CD4-positive, alpha-beta T cell treated with Interleukin-17A for 1 hour (primary cell): ENCODE results near the gene RPL18.
"Not testable (repeated sequence)": the region's sequence is repeated elsewhere in the genome, so short reads cannot be mapped to it uniquely, and the experiment has no call there.

Experiments used
- DNase-seq: peaks from one replicate; pipeline ENCODE4 v3.0.0-alpha.2; 2020

Gene RPL18

DNA sequence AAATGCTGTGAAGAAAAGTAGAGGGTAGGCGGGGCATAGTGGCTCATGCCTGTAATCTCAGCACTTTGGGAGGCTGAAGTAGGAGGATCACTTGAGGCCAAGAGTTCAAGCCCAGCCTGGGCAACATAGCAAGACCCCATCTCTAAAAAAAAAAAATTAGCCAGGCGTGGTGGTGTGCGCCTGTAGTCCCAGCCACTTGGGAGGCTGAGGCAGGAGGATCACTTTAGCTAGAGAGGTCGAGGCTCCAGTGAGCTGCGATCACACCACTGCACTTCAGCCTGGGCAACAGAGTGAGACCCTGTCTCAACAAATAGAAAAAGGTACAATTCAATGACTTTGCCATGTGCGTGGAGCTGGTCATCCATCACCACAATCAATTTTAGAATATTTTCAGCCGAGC lies 41.1 kb downstream of the RPL18 start:
- not testable (repeated sequence) for DNase-seq

- DNase-seq, result no peak
Observed at GRCh38 chr19:48575931-48576622, 42.9 kb downstream of the RPL18 start.

DNA sequence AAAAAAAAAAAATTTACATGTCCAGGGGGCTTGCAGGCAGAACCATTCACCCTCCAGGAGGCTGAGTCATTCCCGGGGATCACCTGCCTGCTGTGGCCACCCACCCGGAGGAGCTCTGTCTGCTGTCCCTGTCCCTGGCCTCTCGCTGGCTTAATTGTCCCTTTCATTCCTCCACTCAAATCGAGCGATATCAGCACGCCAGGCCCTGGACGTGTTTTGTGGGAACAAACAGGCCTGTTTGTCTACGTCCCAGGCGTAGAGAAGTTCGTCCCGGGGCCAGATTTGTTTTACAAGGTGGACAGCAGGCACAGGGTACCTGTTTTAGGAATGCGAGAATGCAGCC lies 45.8 kb downstream of the RPL18 start:
- no peak for DNase-seq

GRCh38 chr19:48571378-48572162 lies 47.4 kb downstream of the RPL18 start:
- no peak for DNase-seq

DNA sequence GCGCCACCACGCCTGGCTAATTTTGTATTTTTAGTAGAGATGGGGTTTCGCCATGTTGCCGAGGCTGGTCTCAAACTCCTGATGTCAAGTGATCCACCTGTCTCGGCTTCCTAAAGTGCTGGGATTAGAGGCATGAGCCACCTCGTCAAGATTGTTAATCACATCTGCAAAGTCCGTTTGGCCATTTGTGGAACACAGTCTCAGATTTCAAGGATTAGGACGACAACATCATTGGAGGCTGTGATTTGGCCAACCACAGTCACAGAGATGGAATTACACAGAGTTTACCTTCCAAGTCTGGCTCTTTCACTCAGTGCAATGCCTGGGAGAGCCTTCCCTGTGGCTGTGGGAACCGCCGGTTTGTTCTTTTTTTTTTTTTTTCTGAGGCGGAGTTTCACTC lies 49.2 kb downstream of the RPL18 start:
- no peak for DNase-seq

DNA sequence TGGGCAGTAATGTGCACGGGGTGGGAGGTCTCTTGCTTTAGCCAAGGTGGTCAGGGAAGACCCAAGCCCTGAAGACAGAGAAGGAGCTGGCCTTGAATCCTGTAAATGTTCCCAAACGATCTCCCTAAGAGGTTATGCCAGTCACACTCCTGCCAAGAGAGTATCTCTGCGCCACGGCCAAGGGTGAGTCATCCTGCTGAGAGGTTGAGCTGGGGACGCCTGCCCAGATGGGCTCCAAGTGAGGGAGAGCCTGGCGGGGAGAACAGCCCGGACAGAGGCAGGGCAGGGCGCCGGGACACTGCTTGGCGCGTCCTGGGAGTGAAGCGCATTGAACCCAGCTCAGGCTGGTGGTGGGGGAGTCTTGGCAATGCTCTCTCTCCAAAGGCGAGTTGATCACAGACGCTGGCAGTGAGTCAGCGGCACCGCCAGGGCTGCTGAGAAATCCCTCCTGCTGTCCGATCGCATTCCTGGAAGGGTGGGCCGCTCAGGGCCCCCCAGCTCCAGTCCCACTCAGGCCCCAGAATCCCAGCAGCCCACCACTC lies 50.6 kb downstream of the RPL18 start:
- DNase-seq, result no peak
